Sigmoid colon (tissue), 7 donors: ENCODE results near the gene QRICH1. TPM values are rescaled to one million over a fixed set of nuclear protein-coding genes. Genes with fewer than 3 reads are reported as not detected.

ENCODE experiments used
- DNase-seq: peaks from one replicate; pipeline ENCODE4 v3.0.0-alpha.2; 2019
- H3K27ac ChIP-seq, 4 donors: fragments of 200-600 bp; sonication (generic); one replicate each; pipeline ENCODE4 v1.5.1; 2016 to 2019; ENCODE audit warnings: mild to moderate bottlenecking in 1 of 4
- H3K27me3 ChIP-seq, 3 donors: fragments of 200-600 bp; sonication (generic); one replicate each; pipeline ENCODE4 v1.5.1; 2019; ENCODE audit warnings: mild to moderate bottlenecking in 1 of 3
- H3K36me3 ChIP-seq, 4 donors: fragments of 200-600 bp; sonication (generic); one replicate each; pipeline ENCODE4 v1.5.1; 2016 to 2019
- H3K4me1 ChIP-seq, 4 donors: fragments of 200-600 bp; sonication (generic); one replicate each; pipeline ENCODE4 v1.5.1; 2017 to 2019
- H3K4me3 ChIP-seq, 4 donors: fragments of 200-600 bp; sonication (generic); one replicate each; pipeline ENCODE4 v1.5.1; 2017 to 2019; ENCODE audit warnings: mild to moderate bottlenecking in 2 of 4, moderate library complexity in 1 of 4
- H3K9me3 ChIP-seq, 4 donors: fragments of 200-600 bp in 3 of 4; sonication (generic) in 3 of 4; one replicate each; pipeline versions ENCODE4 v1.5.1 to v1.6.1; 2013 to 2019
- CTCF ChIP-seq, 4 experiments: fragments of 450-650 bp in 3 of 4; fragments of 200-600 bp in 1 of 4; IDR thresholded peaks; one replicate each; pipeline ENCODE4 v1.5.1; 2016 to 2019; ENCODE audit warnings: antibody characterized with exemption in 4 of 4, mild to moderate bottlenecking in 3 of 4, moderate library complexity in 2 of 4
- EP300 ChIP-seq, 4 donors: sonication (generic); formaldehyde crosslinking; IDR thresholded peaks; one replicate each; pipeline ENCODE4 v1.6.1; 2017; ENCODE audit warnings: antibody characterized with exemption in 4 of 4
- POLR2A ChIP-seq, 2 donors: fragments of 450-650 bp; IDR thresholded peaks; one replicate each; pipeline ENCODE4 v1.6.1; 2016; ENCODE audit warnings: antibody characterized with exemption in 2 of 2, mild to moderate bottlenecking in 2 of 2, moderate library complexity in 2 of 2
- POLR2AphosphoS5 ChIP-seq, 4 donors: sonication (generic); formaldehyde crosslinking; IDR thresholded peaks; one replicate each; pipeline ENCODE4 v1.6.1; 2017; ENCODE audit warnings: antibody characterized with exemption in 4 of 4
- WGBS, 2 donors: extraction: QIAGEN DNeasy Blood & Tissue Kit; methylation state at CpG; one replicate each; pipeline ENCODE4 v1.1.7; 2013; 5-methylcytosine and 5-hydroxymethylcytosine counted together
- intact Hi-C: fragments of 100-400 bp; cut with DNase I; formaldehyde crosslinking; loops from one replicate; pipeline ENCODE4 v1.15.1; 2023
- polyA plus RNA-seq, 3 donors: library from polyadenylated mRNA; stranded (reverse); fragments of 200-250 nt; gene quantifications; one replicate each; pipeline ENCODE4 v1.2.3, GENCODE V29; 2013
- total RNA-seq, 4 donors: library from RNA; depleted of rRNA; stranded (reverse); fragments of >200 nt; gene quantifications; one replicate each; pipeline ENCODE4 v1.1.0, GENCODE V29; 2016
- donor health status: healthy with polysubstance abuse.
- donor health status: Bipolar disorder and iron deficiency.
- donor health status: healthy.

Gene QRICH1
- total and polyA plus RNA-seq, 7 donors = 16.8 to 255 (median 68.4) TPM

GRCh38 chr3:49007771-49008528 lies 85.9 kb downstream of the QRICH1 start:
- no peak for TF ChIP-seq POLR2A (IDR thresholded peaks at IDR 0.05)
- TF ChIP-seq POLR2AphosphoS5 (IDR thresholded peaks at IDR 0.05) = peak in 1 of 4 donors; percentile 4
- Histone ChIP-seq H3K27me3 (no peaks in the 10 kb centered on the region), H3K36me3 (peaks cover 0 to 22% (median 4%) of the 10 kb centered on the region in 4 donors), H3K9me3 (no peaks in the 10 kb centered on the region), H3K4me1 (peaks cover 0 to 41% (median 28%) of the 10 kb centered on the region in 4 donors), H3K27ac (peak overlapping the region; percentile 87 to 99 (median 94)), H3K4me3 (peak overlapping the region; percentile 55 to 88 (median 64))
- peak; percentile 97 for DNase-seq
- intact Hi-C loops = loop anchor here (2.0 kb wide), 1 partner anchor 17 kb away; the partner anchor contains the start of gene P4HTM
- WGBS, 2 donors = 14 to 16% methylated on average over 41 of the region's 41 CpGs

GRCh38 chr3:49007068-49007770 lies 86.7 kb downstream of the QRICH1 start, which contains the start of gene WDR6:
WDR6 (plus strand) TSS chr3:49007391; CDS start chr3:49007432, 41 bp downstream.
- TF ChIP-seq CTCF (IDR thresholded peaks at IDR 0.05) (peak; percentile 5 to 41 (median 34)), POLR2AphosphoS5 (IDR thresholded peaks at IDR 0.05) (peak; percentile 80 to 92 (median 84)), EP300 (IDR thresholded peaks at IDR 0.05) (no peak), POLR2A (IDR thresholded peaks at IDR 0.05) (peak; percentile 60 to 64)
- H3K4me3 ChIP-seq = peak within 1 kb of the TSS; percentile 55 to 88 (median 64)
- H3K9me3 ChIP-seq = no peaks in the 10 kb centered on the region
- H3K27me3 ChIP-seq = no peaks in the 10 kb centered on the region
- peak; percentile 99 for DNase-seq
- intact Hi-C loops = loop anchor here (2.0 kb wide), 1 partner anchor 16 kb away; the partner anchor contains the start of gene P4HTM
- H3K4me1 ChIP-seq = peaks cover 0 to 34% (median 22%) of the 10 kb centered on the region in 4 donors
- peaks cover 0 to 14% (median under 1%) of the 10 kb centered on the region in 4 donors for H3K36me3 ChIP-seq
- WGBS, 2 donors = 0% methylated on average over 65 of the region's 65 CpGs
- H3K27ac ChIP-seq = peak within 1 kb of the TSS; percentile 87 to 99 (median 94)

- DNase-seq = peak; percentile 85
- Histone ChIP-seq H3K4me3 (peak overlapping the region; percentile 55 to 88 (median 64)), H3K4me1 (peaks cover 0 to 27% (median 18%) of the 10 kb centered on the region in 4 donors), H3K36me3 (peaks cover 0 to 7% (median 0%) of the 10 kb centered on the region in 4 donors), H3K9me3 (no peaks in the 10 kb centered on the region), H3K27me3 (no peaks in the 10 kb centered on the region), H3K27ac (peak overlapping the region; percentile 87 to 99 (median 94))
- intact Hi-C loops = loop anchor here (2.0 kb wide), 1 partner anchor 16 kb away; the partner anchor contains the start of gene P4HTM
- WGBS, 2 donors = 2% methylated on average over 32 of the region's 32 CpGs
- TF ChIP-seq POLR2AphosphoS5 (IDR thresholded peaks at IDR 0.05) = peak in 1 of 4 donors; percentile 2
- TF ChIP-seq EP300 (IDR thresholded peaks at IDR 0.05) = peak in 1 of 4 donors; percentile 22
- no peak for TF ChIP-seq POLR2A (IDR thresholded peaks at IDR 0.05)
- no peak for TF ChIP-seq CTCF (IDR thresholded peaks at IDR 0.05)
Observed at GRCh38 chr3:49006408-49007067, 87.3 kb downstream of the QRICH1 start.

- TF ChIP-seq POLR2AphosphoS5 (IDR thresholded peaks at IDR 0.05) (no peak), EP300 (IDR thresholded peaks at IDR 0.05) (no peak), CTCF (IDR thresholded peaks at IDR 0.05) (no peak), POLR2A (IDR thresholded peaks at IDR 0.05) (no peak)
- 97 to 98% methylated on average over 5 of the region's 5 CpGs for WGBS, 2 donors
- Histone ChIP-seq H3K27me3 (no peaks in the 10 kb centered on the region), H3K9me3 (no peaks in the 10 kb centered on the region), H3K4me3 (peak overlapping the region in 2 of 4 donors; percentile 70 to 88), H3K4me1 (peaks cover 0 to 27% (median 18%) of the 10 kb centered on the region in 4 donors), H3K27ac (peak overlapping the region; percentile 87 to 99 (median 94)), H3K36me3 (peaks cover 0 to 3% (median 0%) of the 10 kb centered on the region in 4 donors)
- intact Hi-C loops = loop anchor here (2.0 kb wide), 1 partner anchor 15 kb away; the partner anchor contains the start of gene P4HTM
- peak; percentile 68 for DNase-seq
Observed at GRCh38 chr3:49005998-49006397, 87.9 kb downstream of the QRICH1 start.
